ENCODE results near the gene HEXIM2.

Gene HEXIM2

GRCh38 chr17:45184144-45184543 lies 22.5 kb downstream of the HEXIM2 start:
- Histone ChIP-seq H4K20me1 (ENCODE audit: low read depth, low read length) (no peaks in the 10 kb centered on the region), H3K79me2 (ENCODE audit: insufficient read depth, low read length) (no peaks in the 10 kb centered on the region), H3F3A (ENCODE audit: insufficient read depth) (no peaks in the 10 kb centered on the region), H3K36me3 (ENCODE audit: low read length) (no peaks in the 10 kb centered on the region), H3K9ac (ENCODE audit: low read length) (no peak overlapping the region), H3K27ac (ENCODE audit: low read depth, low read length) (no peak overlapping the region), H3K27me3 (ENCODE audit: low read length) (no peaks in the 10 kb centered on the region), H3K9me3 (ENCODE audit: insufficient read depth, low read length) (no peaks in the 10 kb centered on the region), H3K4me2 (ENCODE audit: low read depth, low read length, poor library complexity, severe bottlenecking) (no peak overlapping the region), H3K4me3 (ENCODE audit: insufficient read depth, low read length, poor library complexity, severe bottlenecking) (no peak overlapping the region), H2AFZ (ENCODE audit: low read depth, low read length, severe bottlenecking) (no peak overlapping the region), H3K9me2 (replicated peaks; ENCODE audit: insufficient read depth, low read length) (no peaks in the 10 kb centered on the region)
- TF ChIP-seq EZH2phosphoT487 (conservative IDR thresholded peaks at IDR 0.05; ENCODE audit: low read length), result no peak
- TF ChIP-seq, protein P1, sequence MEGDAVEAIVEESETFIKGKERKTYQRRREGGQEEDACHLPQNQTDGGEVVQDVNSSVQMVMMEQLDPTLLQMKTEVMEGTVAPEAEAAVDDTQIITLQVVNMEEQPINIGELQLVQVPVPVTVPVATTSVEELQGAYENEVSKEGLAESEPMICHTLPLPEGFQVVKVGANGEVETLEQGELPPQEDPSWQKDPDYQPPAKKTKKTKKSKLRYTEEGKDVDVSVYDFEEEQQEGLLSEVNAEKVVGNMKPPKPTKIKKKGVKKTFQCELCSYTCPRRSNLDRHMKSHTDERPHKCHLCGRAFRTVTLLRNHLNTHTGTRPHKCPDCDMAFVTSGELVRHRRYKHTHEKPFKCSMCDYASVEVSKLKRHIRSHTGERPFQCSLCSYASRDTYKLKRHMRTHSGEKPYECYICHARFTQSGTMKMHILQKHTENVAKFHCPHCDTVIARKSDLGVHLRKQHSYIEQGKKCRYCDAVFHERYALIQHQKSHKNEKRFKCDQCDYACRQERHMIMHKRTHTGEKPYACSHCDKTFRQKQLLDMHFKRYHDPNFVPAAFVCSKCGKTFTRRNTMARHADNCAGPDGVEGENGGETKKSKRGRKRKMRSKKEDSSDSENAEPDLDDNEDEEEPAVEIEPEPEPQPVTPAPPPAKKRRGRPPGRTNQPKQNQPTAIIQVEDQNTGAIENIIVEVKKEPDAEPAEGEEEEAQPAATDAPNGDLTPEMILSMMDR (IDR thresholded peaks at IDR 0.05; ENCODE audit: insufficient read depth, low read length, poor library complexity, severe bottlenecking), result no peak

DNA sequence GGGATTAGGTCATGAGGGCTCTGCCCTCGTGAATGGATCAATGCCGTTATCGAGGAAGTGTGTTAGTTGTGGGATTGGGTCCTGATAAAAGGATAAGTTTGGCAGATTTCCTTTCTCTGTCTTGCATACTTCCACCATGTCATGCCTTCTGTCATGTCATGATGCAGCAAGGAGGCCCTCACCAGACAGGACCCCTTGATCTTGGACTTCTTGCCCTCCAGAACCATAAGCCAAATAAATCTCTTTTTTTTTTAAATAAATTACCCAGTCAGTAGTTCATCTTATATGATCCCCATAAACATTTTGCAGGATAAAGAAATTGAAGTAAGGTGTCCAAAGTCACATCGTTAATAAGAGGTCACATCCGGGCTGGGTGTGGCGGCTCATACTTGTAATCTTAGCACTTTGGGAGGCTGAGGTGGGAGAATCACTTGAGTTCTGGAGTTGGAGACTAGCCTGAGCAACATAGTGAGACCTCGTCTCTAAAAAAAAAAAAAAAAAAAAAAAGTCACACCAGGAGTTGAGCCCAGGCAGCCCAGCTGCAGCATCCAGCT lies 25.2 kb downstream of the HEXIM2 start:
- H3K4me3 ChIP-seq (ENCODE audit: insufficient read depth, low read length, poor library complexity, severe bottlenecking), result no peak overlapping the region
- no peaks in the 10 kb centered on the region for H4K20me1 ChIP-seq (ENCODE audit: low read depth, low read length)
- no peaks in the 10 kb centered on the region for H3K9me3 ChIP-seq (ENCODE audit: insufficient read depth, low read length)
- H3K4me2 ChIP-seq (ENCODE audit: low read depth, low read length, poor library complexity, severe bottlenecking), result no peak overlapping the region
- H3K79me2 ChIP-seq (ENCODE audit: insufficient read depth, low read length), result no peaks in the 10 kb centered on the region
- TF ChIP-seq EZH2phosphoT487 (conservative IDR thresholded peaks at IDR 0.05; ENCODE audit: low read length), result no peak
- TF ChIP-seq, protein P1 (IDR thresholded peaks at IDR 0.05; ENCODE audit: insufficient read depth, low read length, poor library complexity, severe bottlenecking), result no peak
- no peaks in the 10 kb centered on the region for H3K36me3 ChIP-seq (ENCODE audit: low read length)
- H3K27ac ChIP-seq (ENCODE audit: low read depth, low read length), result no peak overlapping the region
- H3K9ac ChIP-seq (ENCODE audit: low read length), result no peak overlapping the region
- no peak overlapping the region for H2AFZ ChIP-seq (ENCODE audit: low read depth, low read length, severe bottlenecking)
- H3F3A ChIP-seq (ENCODE audit: insufficient read depth), result peaks cover 5% of the 10 kb centered on the region; the same call in 1 of the 2 replicates
- H3K27me3 ChIP-seq (ENCODE audit: low read length), result no peaks in the 10 kb centered on the region
- H3K9me2 ChIP-seq (replicated peaks; ENCODE audit: insufficient read depth, low read length), result no peaks in the 10 kb centered on the region

GRCh38 chr17:45189009-45189408 lies 27.3 kb downstream of the HEXIM2 start:
- H3K27ac ChIP-seq (ENCODE audit: low read depth, low read length), result no peak overlapping the region
- no peaks in the 10 kb centered on the region for H3K36me3 ChIP-seq (ENCODE audit: low read length)
- no peaks in the 10 kb centered on the region for H3K9me3 ChIP-seq (ENCODE audit: insufficient read depth, low read length)
- H3K4me2 ChIP-seq (ENCODE audit: low read depth, low read length, poor library complexity, severe bottlenecking), result no peak overlapping the region
- no peak overlapping the region for H3K4me3 ChIP-seq (ENCODE audit: insufficient read depth, low read length, poor library complexity, severe bottlenecking)
- no peaks in the 10 kb centered on the region for H3K79me2 ChIP-seq (ENCODE audit: insufficient read depth, low read length)
- no peaks in the 10 kb centered on the region for H4K20me1 ChIP-seq (ENCODE audit: low read depth, low read length)
- H3K9ac ChIP-seq (ENCODE audit: low read length), result no peak overlapping the region
- H3F3A ChIP-seq (ENCODE audit: insufficient read depth), result peaks cover 5% of the 10 kb centered on the region; the same call in 1 of the 2 replicates
- no peaks in the 10 kb centered on the region for H3K27me3 ChIP-seq (ENCODE audit: low read length)
- no peak overlapping the region for H2AFZ ChIP-seq (ENCODE audit: low read depth, low read length, severe bottlenecking)
- TF ChIP-seq EZH2phosphoT487 (conservative IDR thresholded peaks at IDR 0.05; ENCODE audit: low read length), result no peak
- TF ChIP-seq, protein P1 (IDR thresholded peaks at IDR 0.05; ENCODE audit: insufficient read depth, low read length, poor library complexity, severe bottlenecking), result no peak
- H3K9me2 ChIP-seq (replicated peaks; ENCODE audit: insufficient read depth, low read length), result no peaks in the 10 kb centered on the region
